GM20000 (cell line): Measurements from ENCODE around the gene RANBP17.

Experiments used
- DNase-seq: peaks from one replicate; pipeline ENCODE4 v3.0.0; 2012; ENCODE audit warnings: low spot score
- CTCF ChIP-seq: IDR thresholded peaks from 2 replicates; pipeline ENCODE4 v1.5.1; 2012; ENCODE audit warnings: mild to moderate bottlenecking, control low read depth; ENCODE audit errors: extremely low read depth, missing control alignments

RANBP17 gene

DNA sequence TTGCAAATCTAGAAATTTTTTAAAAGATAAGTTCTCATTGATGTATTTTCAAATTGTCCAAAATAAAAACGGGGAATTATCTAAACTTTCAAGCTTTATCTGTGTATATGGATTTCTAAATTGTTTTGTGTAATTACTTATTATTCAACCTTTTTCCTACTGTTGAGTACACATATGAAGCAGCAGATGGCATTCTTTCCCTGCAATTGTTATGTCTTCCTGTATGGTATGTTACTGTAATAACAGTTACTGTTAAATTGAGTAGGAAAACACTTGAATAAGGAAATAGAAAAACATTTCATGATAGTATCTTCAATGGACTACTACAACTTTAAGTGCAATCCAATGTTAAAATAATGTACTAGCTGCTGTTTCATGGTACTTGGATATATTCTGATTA, 124.8 kb downstream of the RANBP17 start:
- DNase-seq, result no peak
- TF ChIP-seq CTCF, result no peak

DNA sequence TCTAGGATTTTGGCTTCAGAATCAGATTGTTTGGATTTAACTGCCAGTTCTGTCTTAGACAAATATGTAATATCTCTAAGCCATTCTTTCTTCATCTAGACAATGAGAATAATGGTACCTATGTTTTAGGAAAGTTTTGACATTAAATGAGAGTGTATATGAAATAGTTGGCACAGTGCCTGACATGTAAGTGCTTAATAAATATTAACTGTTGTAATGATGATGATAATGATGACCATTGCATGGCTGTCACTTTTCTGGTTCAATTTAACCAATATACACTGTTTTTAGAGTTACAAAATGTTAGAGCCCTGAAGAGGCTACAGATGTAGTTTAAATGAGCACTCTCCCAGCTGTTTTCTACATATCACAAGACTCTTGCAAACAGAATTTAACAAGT, 131.7 kb downstream of the RANBP17 start:
- no peak for TF ChIP-seq CTCF

DNA sequence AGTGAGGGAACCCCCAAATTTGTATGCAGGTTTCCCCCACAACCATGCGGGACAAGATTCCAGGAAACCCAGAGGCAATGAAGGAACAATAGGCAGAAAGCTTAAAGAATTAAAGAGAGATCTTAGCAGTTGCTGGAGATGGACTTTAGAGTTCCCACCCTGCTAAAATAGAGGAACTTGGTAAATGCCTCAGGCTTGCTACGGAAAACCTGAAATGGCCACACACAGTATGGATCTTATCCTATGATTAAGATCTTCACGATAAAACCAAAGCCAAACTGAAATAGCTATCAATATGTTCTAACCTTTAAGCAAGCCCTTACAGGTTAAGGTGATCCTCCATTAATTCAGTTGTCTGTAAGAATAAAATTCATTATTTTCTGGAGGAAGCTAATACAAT, 148.3 kb downstream of the RANBP17 start:
- TF ChIP-seq CTCF, result no peak
- DNase-seq, result no peak

More for the DNA sequence above, 131.7 kb downstream of the RANBP17 start:
- no peak for DNase-seq

GRCh38 chr5:171010816-171011215, 149.0 kb downstream of the RANBP17 start:
- DNase-seq, result no peak
- TF ChIP-seq CTCF, result no peak

DNA sequence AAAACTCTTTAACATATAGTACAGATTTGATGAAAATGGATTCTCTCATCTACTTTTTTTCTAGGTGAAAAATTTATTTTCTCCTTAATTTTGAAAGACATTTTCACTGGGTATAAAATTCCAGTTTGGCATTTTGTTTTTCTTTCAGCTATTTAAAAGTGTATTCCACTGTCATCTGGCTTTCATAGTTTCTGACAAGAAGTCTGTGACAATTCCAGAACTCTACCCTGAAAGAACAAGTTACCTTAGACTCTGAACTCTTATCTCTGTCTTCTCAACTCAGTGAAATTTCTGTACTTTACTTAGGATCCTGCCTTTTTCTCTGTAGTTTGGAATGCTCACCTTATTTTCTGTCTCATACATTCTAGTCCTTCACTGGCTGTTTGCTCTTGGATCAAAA, 161.7 kb downstream of the RANBP17 start:
- no peak for TF ChIP-seq CTCF
- DNase-seq, result no peak

GRCh38 chr5:171024084-171024483, 162.3 kb downstream of the RANBP17 start:
- TF ChIP-seq CTCF, result no peak
- no peak for DNase-seq

- no peak for DNase-seq
- TF ChIP-seq CTCF, result no peak
Observed at GRCh38 chr5:171029401-171029800, 167.6 kb downstream of the RANBP17 start.
